Measurements from ENCODE around the gene LMO7. TPM values are rescaled to one million over a fixed set of nuclear protein-coding genes. Genes with fewer than 3 reads are reported as not detected.

Gene LMO7
- total and polyA plus RNA-seq, 2 of the 8 experiments (the other 6 are each of a cell fraction or from before 2014, with no cell fraction given): 8.1 to 28.3 TPM

DNA sequence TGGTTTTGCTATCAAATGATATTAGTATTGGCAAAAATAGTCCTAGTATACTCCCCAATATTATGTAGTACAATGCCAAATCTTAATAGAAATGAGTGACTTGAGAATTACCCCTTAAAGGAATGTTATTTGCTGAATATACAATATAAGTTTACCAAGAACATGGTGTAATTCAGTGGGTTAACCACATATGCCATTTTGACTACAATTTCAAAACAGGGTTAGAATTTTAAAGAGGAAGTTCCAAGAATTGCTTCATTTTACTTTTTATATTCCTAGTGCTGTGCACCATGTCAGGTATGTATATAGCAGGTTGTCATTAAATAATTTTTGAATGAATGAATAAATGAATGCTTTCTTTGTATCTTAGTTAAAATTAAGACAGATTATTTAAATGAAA is 66.3 kb downstream of the LMO7 start:
- no peaks in the 10 kb centered on the region for H4K20me1 ChIP-seq (replicated peaks in 1 of 2; ENCODE audit: control insufficient read depth in 1 of 2, insufficient read depth in 2 of 2, low read length in 2 of 2)
- CTCF ChIA-PET (ENCODE audit: partially characterized antibody): interaction anchor here (0.5 to 1.6 kb wide), 3 partner anchors 17 to 300 kb away, joined by 3 to 6 read pairs (median 3); no protein-coding TSS in a partner anchor

More for the DNA sequence above, 66.3 kb downstream of the LMO7 start:
- H3K23me2 ChIP-seq (ENCODE audit: low read depth, low read length): no peaks in the 10 kb centered on the region
- no peak overlapping the region for H3K18ac ChIP-seq (ENCODE audit: extremely low read depth, low read length)
- no peak overlapping the region for H3K23ac ChIP-seq (ENCODE audit: insufficient read length)
- H4K8ac ChIP-seq (ENCODE audit: extremely low read depth, insufficient read depth, low read length): no peak overlapping the region
- H3K56ac ChIP-seq (replicated peaks; ENCODE audit: insufficient read length, low read depth, low read length): no peak overlapping the region
- H3K79me2 ChIP-seq (ENCODE audit: control insufficient read depth in 1 of 2, insufficient read depth in 2 of 2, low read length in 2 of 2): no peaks in the 10 kb centered on the region
- peaks cover 12 to 13% of the 10 kb centered on the region in 2 experiments; a peak in 3 of 4 replicates for H3K9me3 ChIP-seq (ENCODE audit: insufficient read depth in 2 of 2, low read depth in 1 of 2, low read length in 1 of 2)
- no peak overlapping the region for H3K9ac ChIP-seq (replicated peaks in 1 of 4; ENCODE audit: extremely low read depth in 1 of 4, low read depth in 3 of 4, low read length in 3 of 4)
- FAIRE-seq (no peak), DNase-seq (ENCODE audit: low read depth in 1 of 2, low spot score in 2 of 2) (no peak)
- H2BK12ac ChIP-seq (ENCODE audit: low read depth, low read length): no peak overlapping the region
- no peak overlapping the region for H3K27ac ChIP-seq (ENCODE audit: low read depth, low read length)
- no peak overlapping the region for H2BK5ac ChIP-seq (ENCODE audit: low read depth, low read length)
- no peaks in the 10 kb centered on the region; the same call in 1 of the 2 replicates for H3K79me1 ChIP-seq (ENCODE audit: low read depth, low read length)
- no peak overlapping the region for H3K4me3 ChIP-seq (ENCODE audit: extremely low read depth in 1 of 4, insufficient read depth in 2 of 4, low read depth in 3 of 4, low read length in 4 of 4)
- no peak overlapping the region for H3K14ac ChIP-seq (ENCODE audit: insufficient read length)
- no peak overlapping the region for H3K4me2 ChIP-seq (ENCODE audit: insufficient read depth in 1 of 2, low read depth in 2 of 2, low read length in 2 of 2)
- no peak overlapping the region for H2AFZ ChIP-seq (ENCODE audit: low read length)
- H3K27me3 ChIP-seq (replicated peaks in 1 of 4; ENCODE audit: control insufficient read depth in 3 of 4, extremely low read depth in 1 of 4, insufficient read depth in 3 of 4, low read length in 3 of 4): no peaks in the 10 kb centered on the region
- H4K91ac ChIP-seq (replicated peaks; ENCODE audit: insufficient read length, low read length): no peak overlapping the region
- no peak overlapping the region for H2BK120ac ChIP-seq (replicated peaks; ENCODE audit: low read depth, low read length)
- H2BK15ac ChIP-seq (ENCODE audit: low read length): no peak overlapping the region
- H3K4me1 ChIP-seq (replicated peaks in 1 of 4; ENCODE audit: control insufficient read depth in 3 of 4, insufficient read depth in 4 of 4, low read length in 3 of 4): peaks cover 0 to 3% (median 0%) of the 10 kb centered on the region in 4 experiments; a peak in 1 of 7 replicates
- POLR2A ChIA-PET (ENCODE audit: partially characterized antibody): no interaction called here
- peaks cover 0 to 5% (median 0%) of the 10 kb centered on the region in 4 experiments; a peak in 3 of 8 replicates for H3K36me3 ChIP-seq (ENCODE audit: control insufficient read depth in 2 of 4, insufficient read depth in 4 of 4, low read length in 3 of 4)
- TF ChIP-seq ZNF274 (IDR thresholded peaks at IDR 0.05; ENCODE audit: borderline replicate concordance, extremely low read depth, low read length) (no peak), SP4 (IDR thresholded peaks at IDR 0.05; ENCODE audit: low read length) (no peak), NANOG (IDR thresholded peaks at IDR 0.05; ENCODE audit: insufficient read depth, low read depth, low read length, poor library complexity, severe bottlenecking) (no peak), CHD1 (IDR thresholded peaks at IDR 0.05; ENCODE audit: low read depth, low read length) (no peak), TAF7 (optimal IDR thresholded peaks at IDR 0.05; ENCODE audit: borderline replicate concordance, low read depth, low read length) (no peak), EGR1 (IDR thresholded peaks at IDR 0.05; ENCODE audit: borderline replicate concordance, low read depth, low read length) (no peak)
- TF ChIP-seq, protein P1, sequence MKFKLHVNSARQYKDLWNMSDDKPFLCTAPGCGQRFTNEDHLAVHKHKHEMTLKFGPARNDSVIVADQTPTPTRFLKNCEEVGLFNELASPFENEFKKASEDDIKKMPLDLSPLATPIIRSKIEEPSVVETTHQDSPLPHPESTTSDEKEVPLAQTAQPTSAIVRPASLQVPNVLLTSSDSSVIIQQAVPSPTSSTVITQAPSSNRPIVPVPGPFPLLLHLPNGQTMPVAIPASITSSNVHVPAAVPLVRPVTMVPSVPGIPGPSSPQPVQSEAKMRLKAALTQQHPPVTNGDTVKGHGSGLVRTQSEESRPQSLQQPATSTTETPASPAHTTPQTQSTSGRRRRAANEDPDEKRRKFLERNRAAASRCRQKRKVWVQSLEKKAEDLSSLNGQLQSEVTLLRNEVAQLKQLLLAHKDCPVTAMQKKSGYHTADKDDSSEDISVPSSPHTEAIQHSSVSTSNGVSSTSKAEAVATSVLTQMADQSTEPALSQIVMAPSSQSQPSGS (IDR thresholded peaks at IDR 0.05; ENCODE audit: low read length): no peak
- H3K4ac ChIP-seq (replicated peaks; ENCODE audit: insufficient read length, low read depth, low read length): no peak overlapping the region
- H2BK20ac ChIP-seq (ENCODE audit: low read length): no peak overlapping the region
- H2AK5ac ChIP-seq (ENCODE audit: low read depth, low read length): no peak overlapping the region
- no peak overlapping the region for H4K5ac ChIP-seq (ENCODE audit: insufficient read length, low read depth, low read length)
